ENCODE results near the gene MT1H. TPM values are rescaled to one million over a fixed set of nuclear protein-coding genes. Genes with fewer than 3 reads are reported as not detected.

Gene MT1H
- total RNA-seq, 1 experiment from 2014 or later, result not detected

DNA sequence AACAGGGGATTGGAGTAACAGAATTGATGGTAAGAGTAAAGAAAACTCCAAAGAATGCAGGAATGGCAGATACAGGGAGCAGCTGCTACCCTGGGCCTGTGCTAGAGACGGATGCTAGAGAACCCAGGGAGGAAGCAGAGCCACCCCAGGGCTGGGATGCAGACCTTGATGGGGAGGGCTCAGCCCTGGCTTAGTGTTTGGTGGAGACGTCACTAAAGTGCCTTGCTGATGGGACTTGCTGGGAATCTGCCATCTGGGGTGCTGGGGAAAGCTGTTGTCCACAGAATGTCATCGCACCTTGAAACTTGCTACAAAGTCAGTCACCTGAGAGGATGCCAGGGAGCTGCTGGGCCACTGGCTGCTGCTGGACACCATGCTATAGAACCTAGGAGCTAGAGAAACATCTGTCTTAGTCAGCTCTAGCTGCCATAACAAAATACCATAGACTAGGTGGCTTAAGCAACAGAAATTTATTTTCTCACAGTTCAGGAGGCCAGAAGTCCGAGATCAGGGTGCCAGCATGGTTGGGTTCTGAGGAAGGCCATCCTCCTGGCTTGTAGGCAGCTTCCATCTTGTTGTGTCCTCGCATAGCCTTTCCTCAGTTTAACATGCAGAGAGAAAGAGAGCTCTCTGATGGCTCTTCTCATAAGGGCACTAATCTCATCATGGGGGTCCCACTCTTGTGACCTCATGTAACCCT, 28.0 kb downstream of the MT1H start:
- no peak overlapping the region for H3K9ac ChIP-seq (ENCODE audit: low read length)
- no peaks in the 10 kb centered on the region for H3K36me3 ChIP-seq (ENCODE audit: control insufficient read depth in 1 of 2, insufficient read depth in 2 of 2, low read length in 2 of 2)
- H3K4me2 ChIP-seq (ENCODE audit: low read length), result no peak overlapping the region
- no peak overlapping the region for H3K4me3 ChIP-seq (replicated peaks in 1 of 2; ENCODE audit: low read depth in 1 of 2, low read length in 2 of 2)
- ChIA-PET POLR2A (interaction anchor here (1.1 kb wide), 1 partner anchor 15 kb away, joined by 3 read pairs; no protein-coding TSS in a partner anchor), RAD21 (ENCODE audit: low non-redundant PET in 1 of 2, low total read pairs in 2 of 2, uncharacterized antibody in 2 of 2, unreplicated experiment in 2 of 2) (no interaction called here), CTCF (no interaction called here)
- H3K9me2 ChIP-seq (ENCODE audit: insufficient read depth), result no peaks in the 10 kb centered on the region
- no peak overlapping the region for H3K27ac ChIP-seq (ENCODE audit: low read depth, low read length)
- BruUV-seq (replicated peaks), result no TSS peak
- H4K20me1 ChIP-seq (ENCODE audit: insufficient read depth), result no peaks in the 10 kb centered on the region
- H2AFZ ChIP-seq (ENCODE audit: low read depth, low read length, poor library complexity, severe bottlenecking), result no peak overlapping the region
- H3K9me3 ChIP-seq (ENCODE audit: control insufficient read depth in 1 of 2, insufficient read depth in 1 of 2, low read depth in 1 of 2, low read length in 2 of 2), result no peaks in the 10 kb centered on the region
- H3K79me2 ChIP-seq (ENCODE audit: insufficient read depth, low read length), result no peaks in the 10 kb centered on the region
- ATAC-seq (no peak), DNase-seq (ENCODE audit: low read depth, low spot score) (no peak)
- peaks cover 2 to 15% of the 10 kb centered on the region in 2 experiments; a peak in 3 of 4 replicates for H3K4me1 ChIP-seq (ENCODE audit: control insufficient read depth in 1 of 2, insufficient read depth in 2 of 2, low read length in 2 of 2)
- no peaks in the 10 kb centered on the region for H3K27me3 ChIP-seq (ENCODE audit: insufficient read depth, low read length)
- TF ChIP-seq ZFX (IDR thresholded peaks at IDR 0.05), result no peak
- TF ChIP-seq SRF (IDR thresholded peaks at IDR 0.05; ENCODE audit: low read depth), result no peak
- TF ChIP-seq YY1 (IDR thresholded peaks at IDR 0.05; ENCODE audit: extremely low read depth, insufficient replicate concordance, low read depth, low read length), result no peak
- TF ChIP-seq ELF1 (IDR thresholded peaks at IDR 0.05; ENCODE audit: borderline replicate concordance, low read depth), result no peak
- TF ChIP-seq, protein P1, sequence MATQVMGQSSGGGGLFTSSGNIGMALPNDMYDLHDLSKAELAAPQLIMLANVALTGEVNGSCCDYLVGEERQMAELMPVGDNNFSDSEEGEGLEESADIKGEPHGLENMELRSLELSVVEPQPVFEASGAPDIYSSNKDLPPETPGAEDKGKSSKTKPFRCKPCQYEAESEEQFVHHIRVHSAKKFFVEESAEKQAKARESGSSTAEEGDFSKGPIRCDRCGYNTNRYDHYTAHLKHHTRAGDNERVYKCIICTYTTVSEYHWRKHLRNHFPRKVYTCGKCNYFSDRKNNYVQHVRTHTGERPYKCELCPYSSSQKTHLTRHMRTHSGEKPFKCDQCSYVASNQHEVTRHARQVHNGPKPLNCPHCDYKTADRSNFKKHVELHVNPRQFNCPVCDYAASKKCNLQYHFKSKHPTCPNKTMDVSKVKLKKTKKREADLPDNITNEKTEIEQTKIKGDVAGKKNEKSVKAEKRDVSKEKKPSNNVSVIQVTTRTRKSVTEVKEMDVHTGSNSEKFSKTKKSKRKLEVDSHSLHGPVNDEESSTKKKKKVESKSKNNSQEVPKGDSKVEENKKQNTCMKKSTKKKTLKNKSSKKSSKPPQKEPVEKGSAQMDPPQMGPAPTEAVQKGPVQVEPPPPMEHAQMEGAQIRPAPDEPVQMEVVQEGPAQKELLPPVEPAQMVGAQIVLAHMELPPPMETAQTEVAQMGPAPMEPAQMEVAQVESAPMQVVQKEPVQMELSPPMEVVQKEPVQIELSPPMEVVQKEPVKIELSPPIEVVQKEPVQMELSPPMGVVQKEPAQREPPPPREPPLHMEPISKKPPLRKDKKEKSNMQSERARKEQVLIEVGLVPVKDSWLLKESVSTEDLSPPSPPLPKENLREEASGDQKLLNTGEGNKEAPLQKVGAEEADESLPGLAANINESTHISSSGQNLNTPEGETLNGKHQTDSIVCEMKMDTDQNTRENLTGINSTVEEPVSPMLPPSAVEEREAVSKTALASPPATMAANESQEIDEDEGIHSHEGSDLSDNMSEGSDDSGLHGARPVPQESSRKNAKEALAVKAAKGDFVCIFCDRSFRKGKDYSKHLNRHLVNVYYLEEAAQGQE (IDR thresholded peaks at IDR 0.05; ENCODE audit: low read depth), result no peak
- no peak for TF ChIP-seq ZNF274 (IDR thresholded peaks at IDR 0.05; ENCODE audit: low read depth, low read length)
- no peak for TF ChIP-seq POLR2AphosphoS5 (IDR thresholded peaks at IDR 0.05; ENCODE audit: low read depth, low read length)
- TF ChIP-seq CEBPB (IDR thresholded peaks at IDR 0.05; ENCODE audit: low read depth), result no peak
- TF ChIP-seq SIN3A (IDR thresholded peaks at IDR 0.05; ENCODE audit: low read depth), result no peak
- no peak for TF ChIP-seq POLR2A (IDR thresholded peaks at IDR 0.05; ENCODE audit: borderline replicate concordance, extremely low read depth, insufficient read depth, insufficient read length)
- TF ChIP-seq EZH2phosphoT487 (IDR thresholded peaks at IDR 0.05; ENCODE audit: borderline replicate concordance), result no peak
- TF ChIP-seq, protein P2, sequence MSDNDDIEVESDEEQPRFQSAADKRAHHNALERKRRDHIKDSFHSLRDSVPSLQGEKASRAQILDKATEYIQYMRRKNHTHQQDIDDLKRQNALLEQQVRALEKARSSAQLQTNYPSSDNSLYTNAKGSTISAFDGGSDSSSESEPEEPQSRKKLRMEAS (IDR thresholded peaks at IDR 0.05), result no peak
- no peak for TF ChIP-seq EGR1 (IDR thresholded peaks at IDR 0.05; ENCODE audit: low read depth)
- no peak for TF ChIP-seq JUND (IDR thresholded peaks at IDR 0.05)
- TF ChIP-seq CBX3 (IDR thresholded peaks at IDR 0.05; ENCODE audit: low read depth), result no peak
- intact Hi-C loops (cut with micrococcal nuclease), result no loop called here

Data from HCT116 (cell line).